Transverse colon (tissue), 4 donors: Measurements from ENCODE around the gene WNT16. TPM values are rescaled to one million over a fixed set of nuclear protein-coding genes. Genes with fewer than 3 reads are reported as not detected.

ENCODE experiments used
- DNase-seq: peaks from one replicate; pipeline ENCODE4 v3.0.0-alpha.2; 2019
- H3K27ac ChIP-seq, 4 donors: fragments of 200-600 bp; sonication (generic); 2 replicates each; pipeline ENCODE4 v1.5.1; 2016 to 2018; ENCODE audit warnings: inconsistent platforms in 4 of 4
- H3K27me3 ChIP-seq: fragments of 200-600 bp; sonication (generic); 2 replicates; pipeline ENCODE4 v1.5.1; 2017; ENCODE audit warnings: inconsistent platforms
- H3K36me3 ChIP-seq, 4 donors: fragments of 200-600 bp; sonication (generic); 2 replicates each; pipeline ENCODE4 v1.5.1; 2017 to 2019; ENCODE audit warnings: inconsistent platforms in 4 of 4
- H3K4me1 ChIP-seq, 4 donors: fragments of 200-600 bp; sonication (generic); 2 replicates each; pipeline ENCODE4 v1.5.1; 2017 to 2020; ENCODE audit warnings: inconsistent platforms in 4 of 4
- H3K4me3 ChIP-seq, 4 donors: fragments of 200-600 bp; sonication (generic); 1 replicate in 1 of 4; 2 replicates in 3 of 4; pipeline versions ENCODE4 v1.5.1 to v1.6.1; 2017 to 2019; ENCODE audit warnings: inconsistent platforms in 4 of 4
- H3K9me3 ChIP-seq, 2 donors: fragments of 200-600 bp; sonication (generic); 2 replicates each; pipeline ENCODE4 v1.5.1; 2017 to 2019; ENCODE audit warnings: inconsistent platforms in 2 of 2
- CTCF ChIP-seq, 5 experiments: fragments of 200-600 bp in 3 of 5; fragments of 450-650 bp in 2 of 5; sonication (generic) in 3 of 5; IDR thresholded peaks; 1 replicate in 2 of 5; 2 replicates in 3 of 5; pipeline ENCODE4 v1.5.1; 2016 to 2017; ENCODE audit warnings: antibody characterized with exemption in 5 of 5, inconsistent platforms in 3 of 5, mild to moderate bottlenecking in 2 of 5, moderate library complexity in 1 of 5
- EP300 ChIP-seq: sonication (generic); formaldehyde crosslinking; IDR thresholded peaks from one replicate; pipeline ENCODE4 v1.6.1; 2017; ENCODE audit warnings: antibody characterized with exemption, low read depth
- POLR2A ChIP-seq: fragments of 450-650 bp; IDR thresholded peaks from one replicate; pipeline ENCODE4 v1.6.1; 2016; ENCODE audit warnings: antibody characterized with exemption, mild to moderate bottlenecking, moderate library complexity
- POLR2AphosphoS5 ChIP-seq, 3 donors: sonication (generic); formaldehyde crosslinking; IDR thresholded peaks; one replicate each; pipeline ENCODE4 v1.6.1; 2016; ENCODE audit warnings: antibody characterized with exemption in 3 of 3
- WGBS, 2 donors: methylation state at CpG; one replicate each; pipeline ENCODE4 v1.1.5; 2018; ENCODE audit warnings: low coverage in 1 of 2; 5-methylcytosine and 5-hydroxymethylcytosine counted together
- in situ Hi-C, 4 donors: fragments of 200-750 bp; cut with MboI; loops; one replicate each; pipeline versions ENCODE4 v1.15.0 to v1.15.1; 2017; ENCODE audit warnings: low sequenced_read_pairs in 3 of 4, low pct_ligation_motif_present in 1 of 4, low pct_unique_long_range_greater_than_20kb in 1 of 4
- intact Hi-C: fragments of 100-400 bp; cut with DNase I; formaldehyde crosslinking; loops from one replicate; pipeline ENCODE4 v1.15.1; 2023; ENCODE audit warnings: low total_unique reads
- total RNA-seq, 4 donors: library from RNA; depleted of rRNA; stranded (reverse); fragments of >200 nt; gene quantifications; one replicate each; pipeline ENCODE4 v1.1.0, GENCODE V29; 2016

Gene WNT16
- total RNA-seq = under 1 TPM in 1 of 4 donors, not detected in 3; 0.32 TPM

GRCh38 chr7:121328508-121329190 is at the start of gene WNT16:
Gene WNT16, plus strand, starts transcription at chr7:121329000. Its CDS starts 293 bp downstream, at chr7:121329293.
- DNase-seq = no peak
- H3K9me3 ChIP-seq = no peaks in the 10 kb centered on the region
- H3K4me3 ChIP-seq = peak within 1 kb of the TSS; percentile 10 to 52 (median 25)
- no peak for TF ChIP-seq POLR2A
- no peak for TF ChIP-seq POLR2AphosphoS5 (IDR thresholded peaks at IDR 0.05)
- no peak for TF ChIP-seq EP300
- no peak for TF ChIP-seq CTCF (IDR thresholded peaks at IDR 0.05)
- H3K27me3 ChIP-seq = peaks cover 58% of the 10 kb centered on the region
- peaks cover 6 to 22% (median 17%) of the 10 kb centered on the region in 4 donors for H3K4me1 ChIP-seq
- 45 to 69% methylated on average over 3 to 27 of the region's 27 CpGs for WGBS, 2 donors
- intact Hi-C loops (no loop called here), in situ Hi-C loops (no loop called here)
- H3K36me3 ChIP-seq = no peaks in the 10 kb centered on the region
- H3K27ac ChIP-seq = no peak within 1 kb of the TSS

- H3K4me3 ChIP-seq = no peak overlapping the region
- intact Hi-C loops = no loop called here
These were observed 49.7 kb upstream of the WNT16 start for GRCh38 chr7:121279060-121279620.

GRCh38 chr7:121279822-121280221 is 49.0 kb upstream of the WNT16 start:
- H3K27ac ChIP-seq = no peak overlapping the region
- no peak overlapping the region for H3K4me3 ChIP-seq
- DNase-seq = no peak
- peaks cover 0 to 2% of the 10 kb centered on the region in 2 donors for H3K9me3 ChIP-seq
- in situ Hi-C loops = no loop called here
- 86 to 90% methylated on average over 4 of the region's 4 CpGs for WGBS, 2 donors
- intact Hi-C loops = no loop called here
- H3K4me1 ChIP-seq = peaks cover 0 to 4% (median 0%) of the 10 kb centered on the region in 4 donors
- H3K27me3 ChIP-seq = no peaks in the 10 kb centered on the region
- H3K36me3 ChIP-seq = no peaks in the 10 kb centered on the region
- TF ChIP-seq CTCF (IDR thresholded peaks at IDR 0.05) (no peak), POLR2AphosphoS5 (IDR thresholded peaks at IDR 0.05) (no peak), EP300 (no peak), POLR2A (no peak)

More at GRCh38 chr7:121279060-121279620, 49.7 kb upstream of the WNT16 start:
- WGBS, 2 donors = 83 to 84% methylated on average over 2 of the region's 2 CpGs
- no peaks in the 10 kb centered on the region for H3K27me3 ChIP-seq
- in situ Hi-C loops = no loop called here
- TF ChIP-seq CTCF (IDR thresholded peaks at IDR 0.05) (no peak), EP300 (no peak), POLR2A (no peak), POLR2AphosphoS5 (IDR thresholded peaks at IDR 0.05) (no peak)
- DNase-seq = no peak
- no peaks in the 10 kb centered on the region for H3K36me3 ChIP-seq
- H3K9me3 ChIP-seq = no peaks in the 10 kb centered on the region
- peaks cover 0 to 4% (median 0%) of the 10 kb centered on the region in 4 donors for H3K4me1 ChIP-seq
- no peak overlapping the region for H3K27ac ChIP-seq

GRCh38 chr7:121280656-121281055 is 48.1 kb upstream of the WNT16 start:
- Histone ChIP-seq H3K9me3 (peaks cover 0 to 4% of the 10 kb centered on the region in 2 donors), H3K36me3 (no peaks in the 10 kb centered on the region), H3K4me3 (no peak overlapping the region), H3K4me1 (peaks cover 0 to 4% (median 0%) of the 10 kb centered on the region in 4 donors), H3K27ac (no peak overlapping the region), H3K27me3 (no peaks in the 10 kb centered on the region)
- WGBS, 2 donors = 76 to 83% methylated on average over 1 of the region's 1 CpG
- in situ Hi-C loops (no loop called here), intact Hi-C loops (no loop called here)
- TF ChIP-seq CTCF (IDR thresholded peaks at IDR 0.05) (no peak), EP300 (no peak), POLR2A (no peak), POLR2AphosphoS5 (IDR thresholded peaks at IDR 0.05) (no peak)
- no peak for DNase-seq
